CD4-positive, alpha-beta T cell treated with Interleukin-2 at 100 ng/mL for 4 hours (primary cell): ENCODE measurements around the gene PTGIS.
"Not testable (repeated sequence)": the region's sequence is repeated elsewhere in the genome, so short reads cannot be mapped to it uniquely, and the experiment has no call there.

Experiments
- DNase-seq: peaks from one replicate; pipeline ENCODE4 v3.0.0-alpha.2; 2020; ENCODE audit warnings: low spot score

PTGIS gene

GRCh38 chr20:49579874-49580812 lies 12.2 kb upstream of the PTGIS start:
- DNase-seq, result no peak

- no peak for DNase-seq
These were observed 11.3 kb upstream of the PTGIS start for GRCh38 chr20:49579195-49579594.

- DNase-seq, result no peak
These were observed 10.5 kb upstream of the PTGIS start for GRCh38 chr20:49578436-49578835.

- no peak for DNase-seq
These were observed 7.7 kb upstream of the PTGIS start for GRCh38 chr20:49575551-49576060.

- no peak for DNase-seq
These were observed 6.0 kb upstream of the PTGIS start for GRCh38 chr20:49573900-49574416.

- DNase-seq, result no peak
These were observed 4.9 kb upstream of the PTGIS start for GRCh38 chr20:49572857-49573256.

GRCh38 chr20:49571553-49571835 lies 3.6 kb upstream of the PTGIS start:
- DNase-seq, result no peak

- DNase-seq, result no peak
These were observed 3.1 kb upstream of the PTGIS start for GRCh38 chr20:49570828-49571552.

- DNase-seq, result no peak
These were observed 2.4 kb upstream of the PTGIS start for GRCh38 chr20:49570161-49570827.

- DNase-seq, result no peak
These were observed 1.6 kb upstream of the PTGIS start for GRCh38 chr20:49569411-49570115.

GRCh38 chr20:49568278-49569151 lies 578 bp upstream of the PTGIS start:
- no peak for DNase-seq

- no peak for DNase-seq
These were observed 1.3 kb downstream of the PTGIS start for GRCh38 chr20:49566401-49567364.

- not testable (repeated sequence) for DNase-seq
These were observed 2.9 kb downstream of the PTGIS start for GRCh38 chr20:49564991-49565390.

GRCh38 chr20:49563015-49563980 lies 4.6 kb downstream of the PTGIS start:
- no peak for DNase-seq

- DNase-seq, result no peak
These were observed 5.5 kb downstream of the PTGIS start for GRCh38 chr20:49562311-49563014.

- DNase-seq, result no peak
These were observed 6.1 kb downstream of the PTGIS start for GRCh38 chr20:49561806-49562205.

- DNase-seq, result no peak
These were observed 6.7 kb downstream of the PTGIS start for GRCh38 chr20:49561256-49561655.

GRCh38 chr20:49560646-49561045 lies 7.3 kb downstream of the PTGIS start:
- no peak for DNase-seq
